Panc1 (cell line): ENCODE measurements around the gene ANO6. TPM values are rescaled to one million over a fixed set of nuclear protein-coding genes. Genes with fewer than 3 reads are reported as not detected.
A peak's percentile ranks its signal among the peaks of the same experiment; 100 is the strongest.

Experiments used
- ATAC-seq: fragments of 200-7000 bp; cut with Tn5 transposase; 2 replicates; pipeline ENCODE4 v1.9.1; 2020; ENCODE audit warnings: mild to moderate bottlenecking, moderate library complexity
- BruUV-seq: library from RNA; stranded (reverse); fragments of 400-500 nt; replicated peaks from 2 replicates; lab custom pipeline; 2021; lab: Mats Ljungman, UMichigan
- CTCF ChIA-PET: fragments of 300-600 bp; sonication (Branson Sonifier 250); formaldehyde crosslinking; loops from one replicate; lab custom pipeline; 2022; ENCODE audit warnings: antibody characterized with exemption; lab: Charles Lee
- POLR2A ChIA-PET: fragments of 300-600 bp; sonication (Branson Sonifier 250); formaldehyde crosslinking; loops from one replicate; lab custom pipeline; 2022; ENCODE audit warnings: antibody characterized with exemption; lab: Charles Lee
- DNase-seq: peaks from one replicate; pipeline ENCODE4 v3.0.0-alpha.2; 2010; ENCODE audit warnings: low read depth, low spot score
- H3K27ac ChIP-seq: 2 replicates; pipeline ENCODE4 v1.5.1; 2011; ENCODE audit warnings: mild to moderate bottlenecking, low read length, inconsistent platforms
- H3K27me3 ChIP-seq: fragments of 200-500 bp; sonication (Bioruptor generic); 2 replicates; pipeline ENCODE4 v1.6.0; 2014; ENCODE audit warnings: low read length, inconsistent platforms; ENCODE audit not compliant: control insufficient read depth, insufficient read depth
- H3K36me3 ChIP-seq: fragments of 200-500 bp; sonication (Bioruptor generic); 2 replicates; pipeline ENCODE4 v1.5.1; 2014; ENCODE audit warnings: inconsistent platforms, mild to moderate bottlenecking, low read length, moderate library complexity; ENCODE audit not compliant: control insufficient read depth, insufficient read depth
- H3K4me1 ChIP-seq: 2 replicates; pipeline ENCODE4 v1.5.1; 2011; ENCODE audit warnings: inconsistent platforms, mild to moderate bottlenecking, low read length, moderate library complexity; ENCODE audit not compliant: control insufficient read depth, insufficient read depth
- H3K4me3 ChIP-seq, 2 experiments: 2 replicates each; pipeline ENCODE4 v1.5.1; 2011 to 2012; ENCODE audit warnings: low read depth in 2 of 2, low read length in 2 of 2, mild to moderate bottlenecking in 2 of 2, inconsistent platforms in 1 of 2, moderate library complexity in 1 of 2
- H3K9me3 ChIP-seq: fragments of 200-500 bp; sonication (Bioruptor generic); 2 replicates; pipeline ENCODE4 v1.5.1; 2014; ENCODE audit warnings: low read depth, mild to moderate bottlenecking, inconsistent platforms, low read length, moderate library complexity; ENCODE audit not compliant: control insufficient read depth, insufficient read depth
- POLR2AphosphoS5 ChIP-seq: IDR thresholded peaks from 2 replicates; pipeline ENCODE4 v1.6.1; 2012; ENCODE audit warnings: mild to moderate bottlenecking, low read depth, low read length, moderate library complexity
- SIN3A ChIP-seq: IDR thresholded peaks from 2 replicates; pipeline ENCODE4 v1.6.1; 2012; ENCODE audit warnings: low read depth, mild to moderate bottlenecking, low read length, moderate library complexity, borderline replicate concordance; ENCODE audit not compliant: insufficient read depth
- TCF7L2 ChIP-seq: IDR thresholded peaks from 2 replicates; pipeline ENCODE4 v1.6.1; 2011; ENCODE audit warnings: mild to moderate bottlenecking, low read depth, low read length, inconsistent platforms
- in situ Hi-C: cut with HindIII; loops from 2 replicates; pipeline ENCODE4 v1.10.0; 2016; ENCODE audit warnings: low sequenced_read_pairs, low pct_unique_long_range_greater_than_20kb
- intact Hi-C: fragments of 100-400 bp; cut with micrococcal nuclease; formaldehyde crosslinking; loops from one replicate; pipeline ENCODE4 v1.10.0; 2022; ENCODE audit not compliant: unreplicated experiment
- total RNA-seq: library from RNA; stranded (reverse); gene quantifications from one replicate; pipeline ENCODE4 v1.2.1, GENCODE V29; 2021; ENCODE audit not compliant: unreplicated experiment
- TF ChIP-seq, protein P1 (sequence below), 2 experiments: IDR thresholded peaks; 2 replicates each; pipeline ENCODE4 v1.6.1; 2011 to 2012; ENCODE audit warnings: low read depth in 2 of 2, control low read depth in 1 of 2, low read length in 1 of 2, mild to moderate bottlenecking in 1 of 2, moderate library complexity in 1 of 2; ENCODE audit not compliant: insufficient read depth in 1 of 2
- TF ChIP-seq, protein P2 (sequence below): fragments of 450-650 bp; IDR thresholded peaks from 2 replicates; pipeline ENCODE4 v1.5.1; 2017; ENCODE audit warnings: mild to moderate bottlenecking

The ANO6 gene
- total RNA-seq, 1 experiment from 2014 or later, result 120 TPM

DNA sequence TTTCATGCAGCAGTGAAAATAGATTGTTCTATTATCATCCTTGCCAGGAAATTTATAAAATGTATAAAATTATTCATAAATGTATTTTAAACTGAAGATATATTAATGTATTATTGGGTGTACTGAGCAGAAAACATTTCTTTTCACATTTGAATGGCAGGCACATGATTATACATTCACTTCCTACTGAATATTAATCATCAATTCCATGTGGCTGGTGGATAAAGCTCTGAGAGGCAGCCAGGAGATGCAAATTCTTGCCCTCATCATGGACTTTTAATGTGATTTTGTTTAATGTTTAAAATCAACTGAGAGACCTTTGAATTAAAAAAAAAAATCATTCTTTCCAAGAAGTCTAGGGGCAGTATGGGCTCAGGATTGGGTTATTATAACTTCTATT lies 40.8 kb downstream of the ANO6 start:
- Histone ChIP-seq H3K4me3 (no peak overlapping the region), H3K4me1 (peaks cover 65% of the 10 kb centered on the region), H3K27me3 (no peaks in the 10 kb centered on the region), H3K9me3 (no peaks in the 10 kb centered on the region), H3K36me3 (no peaks in the 10 kb centered on the region), H3K27ac (peak overlapping the region; percentile 88)
- in situ Hi-C loops (no loop called here), intact Hi-C loops (no loop called here)
- TF ChIP-seq POLR2AphosphoS5 (no peak), SIN3A (no peak), TCF7L2 (no peak)
- TF ChIP-seq, protein P1, sequence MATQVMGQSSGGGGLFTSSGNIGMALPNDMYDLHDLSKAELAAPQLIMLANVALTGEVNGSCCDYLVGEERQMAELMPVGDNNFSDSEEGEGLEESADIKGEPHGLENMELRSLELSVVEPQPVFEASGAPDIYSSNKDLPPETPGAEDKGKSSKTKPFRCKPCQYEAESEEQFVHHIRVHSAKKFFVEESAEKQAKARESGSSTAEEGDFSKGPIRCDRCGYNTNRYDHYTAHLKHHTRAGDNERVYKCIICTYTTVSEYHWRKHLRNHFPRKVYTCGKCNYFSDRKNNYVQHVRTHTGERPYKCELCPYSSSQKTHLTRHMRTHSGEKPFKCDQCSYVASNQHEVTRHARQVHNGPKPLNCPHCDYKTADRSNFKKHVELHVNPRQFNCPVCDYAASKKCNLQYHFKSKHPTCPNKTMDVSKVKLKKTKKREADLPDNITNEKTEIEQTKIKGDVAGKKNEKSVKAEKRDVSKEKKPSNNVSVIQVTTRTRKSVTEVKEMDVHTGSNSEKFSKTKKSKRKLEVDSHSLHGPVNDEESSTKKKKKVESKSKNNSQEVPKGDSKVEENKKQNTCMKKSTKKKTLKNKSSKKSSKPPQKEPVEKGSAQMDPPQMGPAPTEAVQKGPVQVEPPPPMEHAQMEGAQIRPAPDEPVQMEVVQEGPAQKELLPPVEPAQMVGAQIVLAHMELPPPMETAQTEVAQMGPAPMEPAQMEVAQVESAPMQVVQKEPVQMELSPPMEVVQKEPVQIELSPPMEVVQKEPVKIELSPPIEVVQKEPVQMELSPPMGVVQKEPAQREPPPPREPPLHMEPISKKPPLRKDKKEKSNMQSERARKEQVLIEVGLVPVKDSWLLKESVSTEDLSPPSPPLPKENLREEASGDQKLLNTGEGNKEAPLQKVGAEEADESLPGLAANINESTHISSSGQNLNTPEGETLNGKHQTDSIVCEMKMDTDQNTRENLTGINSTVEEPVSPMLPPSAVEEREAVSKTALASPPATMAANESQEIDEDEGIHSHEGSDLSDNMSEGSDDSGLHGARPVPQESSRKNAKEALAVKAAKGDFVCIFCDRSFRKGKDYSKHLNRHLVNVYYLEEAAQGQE (IDR thresholded peaks at IDR 0.05; ENCODE audit: insufficient read depth in 1 of 2, low read depth in 2 of 2, low read length in 1 of 2), result no peak
- TF ChIP-seq, protein P2, sequence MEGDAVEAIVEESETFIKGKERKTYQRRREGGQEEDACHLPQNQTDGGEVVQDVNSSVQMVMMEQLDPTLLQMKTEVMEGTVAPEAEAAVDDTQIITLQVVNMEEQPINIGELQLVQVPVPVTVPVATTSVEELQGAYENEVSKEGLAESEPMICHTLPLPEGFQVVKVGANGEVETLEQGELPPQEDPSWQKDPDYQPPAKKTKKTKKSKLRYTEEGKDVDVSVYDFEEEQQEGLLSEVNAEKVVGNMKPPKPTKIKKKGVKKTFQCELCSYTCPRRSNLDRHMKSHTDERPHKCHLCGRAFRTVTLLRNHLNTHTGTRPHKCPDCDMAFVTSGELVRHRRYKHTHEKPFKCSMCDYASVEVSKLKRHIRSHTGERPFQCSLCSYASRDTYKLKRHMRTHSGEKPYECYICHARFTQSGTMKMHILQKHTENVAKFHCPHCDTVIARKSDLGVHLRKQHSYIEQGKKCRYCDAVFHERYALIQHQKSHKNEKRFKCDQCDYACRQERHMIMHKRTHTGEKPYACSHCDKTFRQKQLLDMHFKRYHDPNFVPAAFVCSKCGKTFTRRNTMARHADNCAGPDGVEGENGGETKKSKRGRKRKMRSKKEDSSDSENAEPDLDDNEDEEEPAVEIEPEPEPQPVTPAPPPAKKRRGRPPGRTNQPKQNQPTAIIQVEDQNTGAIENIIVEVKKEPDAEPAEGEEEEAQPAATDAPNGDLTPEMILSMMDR, result no peak
- DNase-seq, result no peak
- ChIA-PET CTCF (no interaction called here), POLR2A (no interaction called here)
- no TSS peak for BruUV-seq
- no peak for ATAC-seq

DNA sequence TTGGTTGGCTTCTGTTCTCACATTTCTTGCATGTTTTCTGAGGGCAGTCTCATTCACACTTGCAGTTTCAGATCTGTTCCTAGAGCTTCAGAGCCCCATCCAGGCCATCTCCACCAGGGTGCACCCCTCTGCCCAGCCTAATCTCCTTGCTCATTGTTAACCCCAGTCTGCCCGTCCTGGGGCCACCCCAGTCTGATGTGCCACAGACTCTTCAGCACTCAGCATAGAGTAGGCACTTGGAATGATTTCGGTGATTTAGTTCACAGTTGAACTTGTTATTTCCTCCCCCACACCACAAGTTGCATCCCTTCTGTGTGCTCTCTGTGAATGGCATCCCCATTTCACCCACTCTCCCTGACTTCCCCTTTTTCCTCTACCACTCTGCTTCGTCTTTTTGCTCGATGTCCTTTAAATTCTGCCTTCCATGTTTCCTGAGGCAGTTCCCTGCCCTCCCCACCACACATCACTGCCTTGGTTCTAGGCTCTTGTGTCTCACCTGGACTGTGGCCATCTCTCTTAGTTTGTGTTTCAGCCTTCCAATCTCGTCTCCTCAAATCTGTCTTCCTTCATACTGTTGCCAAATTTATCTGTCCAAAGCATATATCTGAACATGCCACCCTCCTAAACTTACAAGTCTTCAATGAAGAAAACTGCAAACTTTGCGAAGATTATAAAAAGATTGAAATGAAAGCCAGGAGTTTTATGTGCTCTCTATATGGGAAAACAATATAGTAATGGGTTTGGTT lies 41.5 kb downstream of the ANO6 start:
- Histone ChIP-seq H3K4me1 (peaks cover 62% of the 10 kb centered on the region), H3K27me3 (no peaks in the 10 kb centered on the region), H3K4me3 (no peak overlapping the region), H3K27ac (peak overlapping the region; percentile 88), H3K9me3 (no peaks in the 10 kb centered on the region), H3K36me3 (no peaks in the 10 kb centered on the region)
- no peak for ATAC-seq
- ChIA-PET CTCF (no interaction called here), POLR2A (no interaction called here)
- no TSS peak for BruUV-seq
- intact Hi-C loops (no loop called here), in situ Hi-C loops (no loop called here)
- no peak for TF ChIP-seq SIN3A
- TF ChIP-seq POLR2AphosphoS5, result no peak
- TF ChIP-seq, protein P1 (IDR thresholded peaks at IDR 0.05; ENCODE audit: insufficient read depth in 1 of 2, low read depth in 2 of 2, low read length in 1 of 2), result no peak
- TF ChIP-seq TCF7L2, result no peak
- TF ChIP-seq, protein P2, result peak; percentile 5; the same call in 1 of the 2 replicates
- no peak for DNase-seq
